HFF-Myc (cell line): ENCODE results near the gene PDE11A.

Source experiments
- DNase-seq: peaks from one replicate; pipeline ENCODE4 v3.0.0-alpha.2; 2011; ENCODE audit warnings: low read depth; ENCODE audit errors: extremely low read depth
- H3K4me3 ChIP-seq: replicated peaks from 2 replicates; pipeline ENCODE4 v1.5.1; 2011; ENCODE audit warnings: low read depth, mild to moderate bottlenecking, control low read depth, low read length
- CTCF ChIP-seq: IDR thresholded peaks from 2 replicates; pipeline ENCODE4 v1.5.1; 2012; ENCODE audit warnings: mild to moderate bottlenecking, low read depth, low read length, control low read depth; ENCODE audit errors: missing control alignments

Gene PDE11A

GRCh38 chr2:177682006-177682405, 390.6 kb downstream of the PDE11A start:
- TF ChIP-seq CTCF, result no peak
- no peak for DNase-seq
- H3K4me3 ChIP-seq, result no peak overlapping the region

DNA sequence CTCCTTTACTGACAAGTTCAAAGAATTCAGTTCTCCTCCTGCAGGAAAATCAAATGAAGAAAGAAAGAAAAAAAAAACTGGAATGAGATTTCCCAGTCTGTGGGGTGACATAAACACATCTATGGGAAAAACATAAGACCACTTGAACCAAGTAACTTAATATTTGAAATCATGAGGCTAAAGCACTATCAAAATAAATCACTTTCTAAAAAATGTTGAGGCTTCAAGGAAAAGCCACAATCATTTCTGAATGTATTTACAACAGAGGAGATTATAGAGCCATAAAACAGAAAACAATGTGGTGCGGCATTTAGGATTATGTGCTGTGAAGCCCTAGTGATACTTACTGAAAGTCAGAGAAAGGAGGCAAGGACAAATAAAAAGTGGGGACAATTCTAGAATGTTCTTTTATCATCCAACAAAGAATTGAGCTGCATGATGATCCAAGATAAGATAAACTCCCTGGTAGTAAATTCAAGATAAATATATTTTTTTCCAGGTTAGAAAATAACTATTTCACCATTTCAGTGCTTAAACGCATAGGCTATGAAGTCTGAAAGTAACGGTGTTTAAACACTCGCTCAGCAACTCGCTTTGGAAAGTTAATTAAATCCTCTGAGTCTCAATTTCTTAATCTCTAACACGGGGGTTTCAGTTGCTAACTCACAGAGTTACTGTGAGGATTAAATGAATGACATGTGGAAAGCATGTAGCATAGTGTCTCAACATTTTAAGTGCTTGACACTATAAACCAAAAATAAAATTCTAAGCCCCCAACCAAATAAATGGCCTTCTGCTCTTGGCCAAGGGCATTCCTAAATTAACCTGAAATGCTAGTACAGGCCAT, 391.5 kb downstream of the PDE11A start:
- H3K4me3 ChIP-seq, result no peak overlapping the region
- TF ChIP-seq CTCF, result no peak
- DNase-seq, result no peak

- TF ChIP-seq CTCF, result no peak
- DNase-seq, result no peak
- H3K4me3 ChIP-seq, result no peak overlapping the region
These were observed 392.7 kb downstream of the PDE11A start for GRCh38 chr2:177679611-177680605.

- H3K4me3 ChIP-seq, result no peak overlapping the region
- no peak for DNase-seq
- no peak for TF ChIP-seq CTCF
These were observed 393.6 kb downstream of the PDE11A start for GRCh38 chr2:177678939-177679338.

GRCh38 chr2:177676636-177677035, 395.9 kb downstream of the PDE11A start:
- TF ChIP-seq CTCF, result no peak
- no peak overlapping the region for H3K4me3 ChIP-seq
- DNase-seq, result no peak

GRCh38 chr2:177675825-177676224, 396.8 kb downstream of the PDE11A start:
- no peak for TF ChIP-seq CTCF
- DNase-seq, result no peak
- H3K4me3 ChIP-seq, result no peak overlapping the region
